Fibroblast of skin of abdomen (primary cell): ENCODE measurements around the gene RASAL2.
"Not testable (repeated sequence)": the region's sequence is repeated elsewhere in the genome, so short reads cannot be mapped to it uniquely, and the experiment has no call there.

Experiments used
- DNase-seq: peaks from one replicate; pipeline ENCODE4 v3.0.0-alpha.2; 2013

RASAL2 gene

GRCh38 chr1:178168536-178168935, 74.6 kb downstream of the RASAL2 start:
- DNase-seq: peak; percentile 54

- DNase-seq: no peak
Observed at GRCh38 chr1:178169649-178170048, 75.7 kb downstream of the RASAL2 start.

GRCh38 chr1:178172939-178173338, 79.0 kb downstream of the RASAL2 start:
- DNase-seq: peak; percentile 46

GRCh38 chr1:178174539-178174938, 80.6 kb downstream of the RASAL2 start:
- no peak for DNase-seq

GRCh38 chr1:178180405-178180804, 86.5 kb downstream of the RASAL2 start:
- DNase-seq: no peak

- DNase-seq: no peak
Observed at GRCh38 chr1:178183796-178184195, 89.9 kb downstream of the RASAL2 start.

GRCh38 chr1:178188306-178188705, 94.4 kb downstream of the RASAL2 start:
- no peak for DNase-seq

GRCh38 chr1:178189814-178190213, 95.9 kb downstream of the RASAL2 start:
- DNase-seq: peak; percentile 31

- DNase-seq: no peak
Observed at GRCh38 chr1:178190881-178191280, 97.0 kb downstream of the RASAL2 start.

- peak; percentile 43 for DNase-seq
Observed at GRCh38 chr1:178192686-178193085, 98.8 kb downstream of the RASAL2 start.

GRCh38 chr1:178196631-178197030, 102.7 kb downstream of the RASAL2 start:
- DNase-seq: peak; percentile 19

- not testable (repeated sequence) for DNase-seq
Observed at GRCh38 chr1:178202095-178202494, 108.2 kb downstream of the RASAL2 start.

GRCh38 chr1:178202546-178202945, 108.6 kb downstream of the RASAL2 start:
- not testable (repeated sequence) for DNase-seq

- not testable (repeated sequence) for DNase-seq
Observed at GRCh38 chr1:178208269-178208856, 114.5 kb downstream of the RASAL2 start.

GRCh38 chr1:178209935-178210334, 116.0 kb downstream of the RASAL2 start:
- DNase-seq: no peak

- DNase-seq: no peak
Observed at GRCh38 chr1:178218550-178218949, 124.6 kb downstream of the RASAL2 start.

GRCh38 chr1:178220094-178220493, 126.2 kb downstream of the RASAL2 start:
- DNase-seq: peak; percentile 49

- no peak for DNase-seq
Observed at GRCh38 chr1:178223289-178223688, 129.4 kb downstream of the RASAL2 start.

GRCh38 chr1:178224358-178224757, 130.5 kb downstream of the RASAL2 start:
- no peak for DNase-seq

GRCh38 chr1:178230881-178231409, 137.0 kb downstream of the RASAL2 start:
- DNase-seq: no peak

- DNase-seq: no peak
Observed at GRCh38 chr1:178232108-178232507, 138.2 kb downstream of the RASAL2 start.

- peak; percentile 80 for DNase-seq
Observed at GRCh38 chr1:178232949-178233348, 139.0 kb downstream of the RASAL2 start.

GRCh38 chr1:178237121-178237520, 143.2 kb downstream of the RASAL2 start:
- no peak for DNase-seq

- peak; percentile 99 for DNase-seq
Observed at GRCh38 chr1:178238722-178239510, 145.0 kb downstream of the RASAL2 start.
